SK-N-SH treated with all-trans-retinoic acid at 6 μM for 48 hours (cell line): ENCODE measurements around the gene EEA1.
A peak's percentile ranks its signal among the peaks of the same experiment; 100 is the strongest.

Experiments used
- ATAC-seq: fragments of 200-7000 bp; cut with Tn5 transposase; 3 replicates; pipeline ENCODE4 v1.9.1; 2020; ENCODE audit warnings: mild to moderate bottlenecking, moderate library complexity
- ARNTL ChIP-seq: fragments of 450-650 bp; formaldehyde crosslinking; IDR thresholded peaks from 2 replicates; pipeline ENCODE4 v1.5.0; 2020; ENCODE audit warnings: low read depth, mild to moderate bottlenecking, moderate library complexity, borderline replicate concordance
- CREB5 ChIP-seq: fragments of 250-450 bp; sonication (Bioruptor Pico); IDR thresholded peaks from 2 replicates; pipeline ENCODE4 v1.5.1; 2020; ENCODE audit warnings: low read depth, mild to moderate bottlenecking, moderate library complexity
- CSDC2 ChIP-seq: fragments of 250-450 bp; sonication (Bioruptor Pico); IDR thresholded peaks from 2 replicates; pipeline ENCODE4 v1.5.0; 2020; ENCODE audit warnings: mild to moderate bottlenecking, moderate library complexity
- ESRRG ChIP-seq: fragments of 250-450 bp; sonication (Bioruptor Pico); IDR thresholded peaks from 2 replicates; pipeline ENCODE4 v1.6.1; 2021; ENCODE audit warnings: mild to moderate bottlenecking
- GLIS3 ChIP-seq: fragments of 250-450 bp; sonication (Bioruptor Pico); IDR thresholded peaks from 2 replicates; pipeline ENCODE4 v1.5.0; 2020; ENCODE audit warnings: mild to moderate bottlenecking, moderate library complexity
- ISL1 ChIP-seq: fragments of 250-450 bp; sonication (Bioruptor Pico); IDR thresholded peaks from 2 replicates; pipeline ENCODE4 v2.1.2; 2022; ENCODE audit warnings: mild to moderate bottlenecking, moderate library complexity
- OSR1 ChIP-seq: fragments of 250-450 bp; sonication (Bioruptor Pico); IDR thresholded peaks from 2 replicates; pipeline ENCODE4 v1.8.0; 2022; ENCODE audit warnings: moderate library complexity, mild to moderate bottlenecking, inconsistent platforms
- PATZ1 ChIP-seq: fragments of 250-450 bp; sonication (Bioruptor Pico); IDR thresholded peaks from 2 replicates; pipeline ENCODE4 v1.8.0; 2020; ENCODE audit warnings: mild to moderate bottlenecking, moderate library complexity, borderline replicate concordance
- POU6F1 ChIP-seq: fragments of 250-450 bp; sonication (Bioruptor Pico); IDR thresholded peaks from 2 replicates; pipeline ENCODE4 v1.8.0; 2021; ENCODE audit warnings: low read depth, mild to moderate bottlenecking, moderate library complexity, borderline replicate concordance
- PPARA ChIP-seq: fragments of 250-450 bp; sonication (Bioruptor Pico); IDR thresholded peaks from 2 replicates; pipeline ENCODE4 v1.5.0; 2020; ENCODE audit warnings: mild to moderate bottlenecking, borderline replicate concordance
- RARB ChIP-seq: fragments of 250-450 bp; sonication (Bioruptor Pico); IDR thresholded peaks from 2 replicates; pipeline ENCODE4 v1.8.0; 2021; ENCODE audit warnings: mild to moderate bottlenecking, moderate library complexity
- SNAI2 ChIP-seq: fragments of 250-450 bp; sonication (Bioruptor Pico); IDR thresholded peaks from 2 replicates; pipeline ENCODE4 v1.5.0; 2020; ENCODE audit warnings: mild to moderate bottlenecking, moderate library complexity
- TCF4 ChIP-seq: fragments of 250-450 bp; sonication (Bioruptor Pico); IDR thresholded peaks from 2 replicates; pipeline ENCODE4 v1.8.0; 2021; ENCODE audit warnings: mild to moderate bottlenecking, moderate library complexity, borderline replicate concordance
- TOX ChIP-seq: fragments of 250-450 bp; sonication (Bioruptor Pico); IDR thresholded peaks from 2 replicates; pipeline ENCODE4 v1.8.0; 2021; ENCODE audit warnings: mild to moderate bottlenecking, moderate library complexity, borderline replicate concordance
- TSHZ2 ChIP-seq: fragments of 250-450 bp; sonication (Bioruptor Pico); IDR thresholded peaks from 2 replicates; pipeline ENCODE4 v1.5.0; 2020; ENCODE audit warnings: mild to moderate bottlenecking, moderate library complexity
- ZC3H10 ChIP-seq: fragments of 250-450 bp; sonication (Bioruptor Pico); IDR thresholded peaks from 2 replicates; pipeline ENCODE4 v1.5.1; 2021; ENCODE audit warnings: mild to moderate bottlenecking, moderate library complexity
- ZFP3 ChIP-seq: fragments of 250-450 bp; sonication (Bioruptor Pico); IDR thresholded peaks from 2 replicates; pipeline ENCODE4 v1.5.0; 2020; ENCODE audit warnings: mild to moderate bottlenecking, moderate library complexity
- ZFP30 ChIP-seq: fragments of 450-650 bp; formaldehyde crosslinking; IDR thresholded peaks from 2 replicates; pipeline ENCODE4 v1.5.0; 2022; ENCODE audit warnings: mild to moderate bottlenecking, moderate library complexity
- ZNF565 ChIP-seq: fragments of 450-650 bp; formaldehyde crosslinking; conservative IDR thresholded peaks from 2 replicates; pipeline ENCODE4 v1.5.0; 2020; ENCODE audit warnings: low read depth, mild to moderate bottlenecking, moderate library complexity
- ZNF70 ChIP-seq: fragments of 450-650 bp; formaldehyde crosslinking; IDR thresholded peaks from 2 replicates; pipeline ENCODE4 v1.5.0; 2020; ENCODE audit warnings: mild to moderate bottlenecking, moderate library complexity
- ZNF8 ChIP-seq: fragments of 450-650 bp; formaldehyde crosslinking; IDR thresholded peaks from 2 replicates; pipeline ENCODE4 v1.5.0; 2020; ENCODE audit warnings: mild to moderate bottlenecking, moderate library complexity

The EEA1 gene

GRCh38 chr12:92764831-92765230 lies 164.3 kb downstream of the EEA1 start:
- ATAC-seq = no peak
- TF ChIP-seq TOX (CRISPR knock-in tag) (no peak), OSR1 (CRISPR knock-in tag) (no peak), ZNF8 (CRISPR knock-in tag) (no peak), RARB (CRISPR knock-in tag) (no peak), ISL1 (CRISPR knock-in tag) (no peak), ZNF70 (CRISPR knock-in tag) (no peak), CREB5 (CRISPR knock-in tag) (no peak), TCF4 (CRISPR knock-in tag) (no peak)

GRCh38 chr12:92762773-92763172 lies 166.3 kb downstream of the EEA1 start:
- ATAC-seq = no peak
- TF ChIP-seq ESRRG (CRISPR knock-in tag) = no peak

- ATAC-seq = peak; percentile 98
- TF ChIP-seq RARB (CRISPR knock-in tag) = no peak
- TF ChIP-seq, all 23 proteins: peak for 0
These were observed 169.3 kb downstream of the EEA1 start for GRCh38 chr12:92759634-92760268.

- no peak for ATAC-seq
- TF ChIP-seq SNAI2 (CRISPR knock-in tag) (no peak), TOX (CRISPR knock-in tag) (no peak), ZNF70 (CRISPR knock-in tag) (no peak), POU6F1 (CRISPR knock-in tag) (no peak), GLIS3 (CRISPR knock-in tag) (no peak), ZC3H10 (CRISPR knock-in tag) (no peak), ISL1 (CRISPR knock-in tag) (no peak), TCF4 (CRISPR knock-in tag) (no peak), ZNF565 (CRISPR knock-in tag) (no peak), ZNF8 (CRISPR knock-in tag) (no peak), ZFP3 (CRISPR knock-in tag) (no peak), CSDC2 (CRISPR knock-in tag) (no peak), ZFP30 (CRISPR knock-in tag) (no peak), PPARA (CRISPR knock-in tag) (no peak), PATZ1 (CRISPR knock-in tag) (no peak), ARNTL (CRISPR knock-in tag) (no peak)
- TF ChIP-seq, all 23 proteins: peak for 0
These were observed 171.4 kb downstream of the EEA1 start for GRCh38 chr12:92757597-92758121.

- ATAC-seq = no peak
- no peak for TF ChIP-seq ESRRG (CRISPR knock-in tag)
- TF ChIP-seq ISL1 (CRISPR knock-in tag) = no peak
- no peak for TF ChIP-seq TOX (CRISPR knock-in tag)
- no peak for TF ChIP-seq OSR1 (CRISPR knock-in tag)
- TF ChIP-seq ZFP30 (CRISPR knock-in tag) = no peak
- no peak for TF ChIP-seq CREB5 (CRISPR knock-in tag)
- TF ChIP-seq ARNTL (CRISPR knock-in tag) = no peak
- TF ChIP-seq PPARA (CRISPR knock-in tag) = no peak
- TF ChIP-seq TSHZ2 (CRISPR knock-in tag) = no peak
- TF ChIP-seq GLIS3 (CRISPR knock-in tag) = no peak
- no peak for TF ChIP-seq ZNF8 (CRISPR knock-in tag)
- no peak for TF ChIP-seq ZNF70 (CRISPR knock-in tag)
These were observed 172.0 kb downstream of the EEA1 start for GRCh38 chr12:92756898-92757596.
